CD4-positive, alpha-beta T cell (primary cell): ENCODE results near the gene PAPOLA. TPM values are rescaled to one million over a fixed set of nuclear protein-coding genes. Genes with fewer than 3 reads are reported as not detected.

Source experiments
- ATAC-seq: fragments of 200-7000 bp; cut with Tn5 transposase; one replicate; pipeline ENCODE4 v1.10.0; 2022; ENCODE audit warnings: mild to moderate bottlenecking; ENCODE audit not compliant: poor library complexity
- CTCF ChIA-PET: fragments of 350-600 bp; sonication (Branson Sonifier 250); formaldehyde crosslinking; loops from one replicate; lab custom pipeline; 2021; ENCODE audit warnings: antibody characterized with exemption, inconsistent platforms; lab: Charles Lee
- POLR2A ChIA-PET: fragments of 350-600 bp; sonication (Branson Sonifier 250); formaldehyde crosslinking; loops from one replicate; lab custom pipeline; 2021; ENCODE audit warnings: antibody characterized with exemption, inconsistent platforms; lab: Charles Lee
- DNase-seq, 14 experiments: peaks; one replicate each; pipeline ENCODE4 v3.0.0-alpha.2; 2013 to 2020; ENCODE audit warnings: mixed read lengths in 2 of 14
- H3K27ac ChIP-seq, 2 donors: one replicate each; pipeline versions ENCODE4 v1.5.1 to v1.7.0; 2013; ENCODE audit warnings: low read length in 2 of 2, low read depth in 1 of 2, mild to moderate bottlenecking in 1 of 2
- H3K27me3 ChIP-seq, 2 experiments: 1 replicate in 1 of 2; 2 replicates in 1 of 2; pipeline versions ENCODE4 v1.6.1 to v1.7.0; 2013; ENCODE audit warnings: low read length in 2 of 2, control low read depth in 1 of 2, mild to moderate bottlenecking in 1 of 2, moderate library complexity in 1 of 2; ENCODE audit not compliant: insufficient read depth in 2 of 2, control insufficient read depth in 1 of 2
- H3K36me3 ChIP-seq: one replicate; pipeline ENCODE4 v1.6.1; 2013; ENCODE audit warnings: low read length, control low read depth; ENCODE audit not compliant: insufficient read depth
- H3K4me1 ChIP-seq: one replicate; pipeline ENCODE4 v1.6.1; 2013; ENCODE audit warnings: low read length, control low read depth; ENCODE audit not compliant: insufficient read depth
- H3K4me3 ChIP-seq: one replicate; pipeline ENCODE4 v1.5.1; 2013; ENCODE audit warnings: mild to moderate bottlenecking, low read length, moderate library complexity
- H3K9me3 ChIP-seq, 2 experiments: 1 replicate in 1 of 2; 2 replicates in 1 of 2; pipeline versions ENCODE4 v1.6.1 to v1.7.0; 2013; ENCODE audit warnings: low read length in 2 of 2, mild to moderate bottlenecking in 2 of 2, control low read depth in 1 of 2, moderate library complexity in 1 of 2; ENCODE audit not compliant: control insufficient read depth in 1 of 2, insufficient read depth in 1 of 2
- H3K27ac Mint-ChIP-seq: one replicate; pipeline ENCODE4 v1.8.0; 2020; ENCODE audit warnings: mixed read lengths
- H3K27me3 Mint-ChIP-seq: one replicate; pipeline ENCODE4 v1.8.0; 2021; ENCODE audit warnings: mixed read lengths
- H3K36me3 Mint-ChIP-seq: one replicate; pipeline ENCODE4 v1.8.0; 2021; ENCODE audit warnings: low read depth, mixed read lengths
- H3K4me1 Mint-ChIP-seq: one replicate; pipeline ENCODE4 v1.8.0; 2021; ENCODE audit warnings: low read depth, mixed read lengths
- H3K4me3 Mint-ChIP-seq: one replicate; pipeline ENCODE4 v1.8.0; 2020; ENCODE audit warnings: mild to moderate bottlenecking, mixed read lengths
- H3K9me3 Mint-ChIP-seq: one replicate; pipeline ENCODE4 v1.8.0; 2020; ENCODE audit warnings: mixed read lengths
- CTCF ChIP-seq: fragments of 200-600 bp; IDR thresholded peaks from one replicate; pipeline ENCODE4 v1.8.0; 2022; ENCODE audit warnings: antibody characterized with exemption, mild to moderate bottlenecking
- intact Hi-C, 2 experiments: fragments of 100-400 bp; cut with DNase I in 1 of 2; cut with micrococcal nuclease in 1 of 2; formaldehyde crosslinking; loops; one replicate each; pipeline versions ENCODE4 v1.15.1 to v1.9.0; 2023 to 2025; cut with DNase I, micrococcal nuclease
- total RNA-seq, 174 experiments: library from RNA in 2 of 174; stranded (reverse) in 2 of 174; gene quantifications; one replicate each; pipeline ENCODE4 v1.2.3 and lab custom pipeline; 2021 to 2026

Gene PAPOLA
- total RNA-seq, 2 experiments from 2014 or later, result 140 to 148 TPM

- intact Hi-C loops, result no loop called here
- Histone ChIP-seq H3K4me1 (peaks cover 4% of the 10 kb centered on the region), H3K4me3 (no peak overlapping the region), H3K27me3 (peaks cover 6 to 15% of the 10 kb centered on the region in 2 experiments), H3K36me3 (no peaks in the 10 kb centered on the region), H3K27ac (no peak overlapping the region), H3K9me3 (no peaks in the 10 kb centered on the region)
- Mint-ChIP-seq H3K9me3 (no peaks in the 10 kb centered on the region), H3K27me3 (peaks cover 10% of the 10 kb centered on the region), H3K36me3 (no peaks in the 10 kb centered on the region), H3K27ac (no peak overlapping the region), H3K4me3 (no peak overlapping the region), H3K4me1 (no peaks in the 10 kb centered on the region)
- DNase-seq, result no peak
- ChIA-PET POLR2A (no interaction called here), CTCF (no interaction called here)
- ATAC-seq, result no peak
- no peak for TF ChIP-seq CTCF
These were observed 80.3 kb downstream of the PAPOLA start for GRCh38 chr14:96582411-96582961.

- ChIA-PET CTCF (no interaction called here), POLR2A (no interaction called here)
- no peak overlapping the region for H3K4me3 Mint-ChIP-seq
- Histone ChIP-seq H3K4me1 (peaks cover 4% of the 10 kb centered on the region), H3K4me3 (no peak overlapping the region), H3K9me3 (no peaks in the 10 kb centered on the region), H3K27me3 (peaks cover 6 to 15% of the 10 kb centered on the region in 2 experiments), H3K27ac (no peak overlapping the region), H3K36me3 (no peaks in the 10 kb centered on the region)
- intact Hi-C loops, result no loop called here
- TF ChIP-seq CTCF, result no peak
- no peaks in the 10 kb centered on the region for H3K9me3 Mint-ChIP-seq
- no peak overlapping the region for H3K27ac Mint-ChIP-seq
- H3K36me3 Mint-ChIP-seq, result no peaks in the 10 kb centered on the region
- H3K4me1 Mint-ChIP-seq, result no peaks in the 10 kb centered on the region
- peaks cover 14% of the 10 kb centered on the region for H3K27me3 Mint-ChIP-seq
- DNase-seq (no peak), ATAC-seq (no peak)
These were observed 80.8 kb downstream of the PAPOLA start for GRCh38 chr14:96582995-96583394.

GRCh38 chr14:96583569-96584041 is 81.4 kb downstream of the PAPOLA start:
- POLR2A ChIA-PET, result no interaction called here
- no peak for TF ChIP-seq CTCF
- Mint-ChIP-seq H3K4me3 (no peak overlapping the region), H3K9me3 (no peaks in the 10 kb centered on the region), H3K27me3 (peaks cover 18% of the 10 kb centered on the region), H3K36me3 (no peaks in the 10 kb centered on the region), H3K27ac (no peak overlapping the region), H3K4me1 (no peaks in the 10 kb centered on the region)
- intact Hi-C loops, result no loop called here
- Histone ChIP-seq H3K36me3 (no peaks in the 10 kb centered on the region), H3K4me3 (no peak overlapping the region), H3K9me3 (no peaks in the 10 kb centered on the region), H3K27ac (no peak overlapping the region), H3K27me3 (peaks cover 11 to 15% of the 10 kb centered on the region in 2 experiments), H3K4me1 (peaks cover 4% of the 10 kb centered on the region)
- DNase-seq (no peak), ATAC-seq (no peak)
- CTCF ChIA-PET, result no interaction called here
